ENCODE measurements around the gene BBS9.

DNA sequence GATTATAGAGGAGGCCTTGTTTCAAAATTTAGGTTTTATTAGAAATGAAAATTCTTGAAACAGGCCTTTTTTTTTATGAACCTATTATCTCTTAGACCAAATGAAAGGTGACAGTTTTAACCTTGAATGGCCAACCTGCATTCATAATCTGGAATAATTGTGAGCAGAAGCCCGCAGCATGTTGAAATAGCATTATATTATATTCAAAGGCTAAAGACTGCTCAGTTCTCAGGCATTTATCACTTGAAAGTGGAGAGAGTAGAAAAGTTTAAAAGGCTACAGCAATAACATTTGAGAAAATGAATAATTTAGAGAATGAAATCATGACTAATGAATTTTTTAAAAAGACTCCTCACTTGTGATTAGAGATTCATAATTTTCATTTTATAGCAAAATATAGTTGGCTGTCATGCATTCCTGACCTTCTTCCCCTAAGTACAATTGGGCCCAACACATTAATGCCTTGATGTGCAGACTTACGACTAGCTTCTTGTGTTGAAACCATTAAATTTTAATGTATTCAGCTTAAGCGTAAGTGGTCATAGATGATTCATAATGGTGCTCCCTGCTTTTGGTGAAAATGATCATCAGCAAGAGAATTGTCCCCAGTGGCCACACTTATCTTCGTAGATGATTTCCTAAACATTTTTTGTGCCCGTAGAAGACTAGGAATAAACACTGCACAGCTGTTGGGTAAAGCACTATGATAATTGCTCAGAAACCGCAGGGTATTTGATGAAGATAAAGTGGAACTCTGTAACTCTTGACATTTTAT is 429.4 kb downstream of the BBS9 start:
- no peak for TF ChIP-seq EZH2 (IDR thresholded peaks at IDR 0.05; ENCODE audit: insufficient read depth, poor library complexity, severe bottlenecking)
- no peak for TF ChIP-seq EZH2phosphoT487 (IDR thresholded peaks at IDR 0.05; ENCODE audit: insufficient read depth, low read depth)

All from GM23248 (cell line).